ENCODE data around the gene TSPAN12.
A peak's percentile ranks its signal among the peaks of the same experiment; 100 is the strongest.

Gene TSPAN12

GRCh38 chr7:120874016-120874415 lies 16.1 kb upstream of the TSPAN12 start:
- DNase-seq (ENCODE audit: low read depth): no peak
- TF ChIP-seq CTCF (IDR thresholded peaks at IDR 0.05; ENCODE audit: insufficient read depth, low read depth, low read length, missing control alignments): no peak
- H3K4me3 ChIP-seq (ENCODE audit: low read length): no peak overlapping the region

DNA sequence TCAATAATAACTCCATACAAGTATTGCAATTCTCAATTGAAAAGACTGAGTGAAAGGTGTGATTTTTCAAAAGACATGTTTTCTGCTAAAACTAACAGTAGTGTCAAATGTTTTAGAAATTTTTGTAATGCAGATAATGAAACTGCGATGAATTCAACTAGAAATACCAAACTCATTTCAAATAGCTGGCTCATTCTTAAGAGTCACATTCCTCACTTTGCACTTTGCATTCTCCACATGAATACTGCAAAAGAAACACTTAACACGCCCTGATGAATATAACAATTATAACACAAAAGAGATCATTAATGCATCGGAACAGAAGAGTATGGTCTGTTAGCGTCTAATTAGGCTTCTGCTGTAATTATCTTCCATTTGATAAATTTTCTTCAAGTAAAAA lies 15.5 kb upstream of the TSPAN12 start:
- no peak for TF ChIP-seq CTCF (IDR thresholded peaks at IDR 0.05; ENCODE audit: insufficient read depth, low read depth, low read length, missing control alignments)
- no peak overlapping the region for H3K4me3 ChIP-seq (ENCODE audit: low read length)
- DNase-seq (ENCODE audit: low read depth): no peak

DNA sequence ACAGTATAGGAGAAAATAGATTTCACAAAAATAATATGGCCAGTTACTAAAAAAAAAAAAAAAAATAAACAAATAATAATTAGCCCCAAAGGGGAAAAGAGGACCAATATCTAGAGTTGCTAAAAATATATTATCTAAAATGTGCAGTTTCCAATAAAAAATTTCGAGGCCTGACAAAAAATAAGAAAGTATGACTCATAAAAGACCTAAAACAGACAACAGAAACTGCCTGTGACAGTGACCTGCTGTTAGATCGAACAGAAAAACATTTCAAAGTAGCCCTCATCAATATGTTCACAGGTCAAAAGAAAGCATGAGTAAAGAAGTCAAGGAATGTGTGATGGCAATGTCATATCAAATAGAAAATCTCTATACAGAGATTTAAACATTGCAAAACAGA lies 11.8 kb upstream of the TSPAN12 start:
- DNase-seq (ENCODE audit: low read depth): no peak
- no peak for TF ChIP-seq CTCF (IDR thresholded peaks at IDR 0.05; ENCODE audit: insufficient read depth, low read depth, low read length, missing control alignments)
- H3K4me3 ChIP-seq (ENCODE audit: low read length): no peak overlapping the region

- no peak overlapping the region for H3K4me3 ChIP-seq (ENCODE audit: low read length)
- TF ChIP-seq CTCF (IDR thresholded peaks at IDR 0.05; ENCODE audit: insufficient read depth, low read depth, low read length, missing control alignments): no peak
- DNase-seq (ENCODE audit: low read depth): peak; percentile 49
Observed at GRCh38 chr7:120867932-120868331, 10.0 kb upstream of the TSPAN12 start.

DNA sequence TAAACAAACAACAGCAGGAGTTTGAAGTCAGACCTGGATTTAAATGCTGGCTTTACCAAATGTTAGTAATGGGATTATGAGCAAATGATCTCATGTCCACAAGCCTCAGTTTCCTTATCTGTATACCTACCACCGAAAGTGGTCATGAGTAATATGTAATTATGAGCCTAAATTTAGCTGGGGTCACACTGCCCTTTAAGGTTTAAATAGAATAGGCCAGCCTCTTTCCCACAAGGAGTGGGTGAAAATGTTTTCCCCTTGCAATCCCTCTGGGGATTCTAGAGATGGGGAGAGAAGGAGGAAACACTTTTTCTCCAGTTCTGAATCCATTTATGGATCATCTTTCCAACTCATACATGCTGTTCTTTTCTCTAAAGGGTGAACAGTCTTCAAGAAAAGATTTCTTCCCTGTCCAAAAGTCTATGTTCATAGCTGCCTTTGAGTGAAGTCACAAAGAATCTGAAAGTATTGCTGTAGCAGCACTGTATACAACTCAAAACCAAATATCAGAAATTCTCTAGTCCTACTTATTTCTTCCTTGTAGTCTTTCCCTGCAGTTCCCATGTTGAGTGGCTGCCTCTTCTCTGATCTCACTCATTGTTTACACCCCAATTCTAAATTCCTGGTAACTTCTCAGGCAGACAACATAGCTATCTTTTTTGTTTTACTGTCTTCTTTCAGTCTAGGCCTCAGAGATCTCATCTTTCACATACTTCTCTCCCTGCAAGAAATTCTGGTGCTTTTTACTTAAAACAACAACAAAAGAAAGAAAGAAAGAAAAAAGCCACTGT lies 7.4 kb upstream of the TSPAN12 start:
- H3K4me3 ChIP-seq (ENCODE audit: low read length): no peak overlapping the region
- DNase-seq (ENCODE audit: low read depth): no peak
- TF ChIP-seq CTCF (IDR thresholded peaks at IDR 0.05; ENCODE audit: insufficient read depth, low read depth, low read length, missing control alignments): no peak

- TF ChIP-seq CTCF (IDR thresholded peaks at IDR 0.05; ENCODE audit: insufficient read depth, low read depth, low read length, missing control alignments): no peak
- H3K4me3 ChIP-seq (ENCODE audit: low read length): no peak overlapping the region
- DNase-seq (ENCODE audit: low read depth): no peak
Observed at GRCh38 chr7:120864141-120864900, 6.4 kb upstream of the TSPAN12 start.
